Tibial artery (tissue), 4 donors: Measurements from ENCODE around the gene MOXD1.

Experiments used
- DNase-seq, 2 donors: peaks; one replicate each; pipeline ENCODE4 v3.0.0-alpha.2; 2019
- H3K27ac ChIP-seq, 2 donors: fragments of 200-600 bp; sonication (generic) in 1 of 2; 1 replicate in 1 of 2; 2 replicates in 1 of 2; pipeline ENCODE4 v1.5.1; 2018 to 2019; ENCODE audit warnings: mild to moderate bottlenecking in 1 of 2
- H3K27me3 ChIP-seq, 2 donors: fragments of 200-600 bp; sonication (generic) in 1 of 2; one replicate each; pipeline versions ENCODE4 v1.5.1 to v1.6.0; 2016 to 2019
- H3K36me3 ChIP-seq, 3 donors: fragments of 200-600 bp; sonication (generic) in 2 of 3; one replicate each; pipeline ENCODE4 v1.5.1; 2016 to 2019; ENCODE audit warnings: mild to moderate bottlenecking in 2 of 3
- H3K4me1 ChIP-seq, 4 donors: fragments of 200-600 bp; sonication (generic) in 2 of 4; 1 replicate in 3 of 4; 2 replicates in 1 of 4; pipeline ENCODE4 v1.5.1; 2016 to 2019
- H3K4me3 ChIP-seq, 2 donors: fragments of 200-600 bp; sonication (generic) in 1 of 2; 1 replicate in 1 of 2; 2 replicates in 1 of 2; pipeline ENCODE4 v1.5.1; 2018 to 2019; ENCODE audit warnings: mild to moderate bottlenecking in 2 of 2
- H3K9me3 ChIP-seq, 3 donors: fragments of 200-600 bp; sonication (generic) in 1 of 3; one replicate each; pipeline ENCODE4 v1.5.1; 2016 to 2019
- CTCF ChIP-seq, 2 experiments: fragments of 200-600 bp in 1 of 2; fragments of 450-650 bp in 1 of 2; IDR thresholded peaks; one replicate each; pipeline ENCODE4 v1.5.1; 2017 to 2019; ENCODE audit warnings: antibody characterized with exemption in 2 of 2, mild to moderate bottlenecking in 1 of 2, moderate library complexity in 1 of 2
- intact Hi-C: fragments of 100-400 bp; cut with DNase I; formaldehyde crosslinking; loops from one replicate; pipeline ENCODE4 v1.15.0; 2023; ENCODE audit warnings: low total_unique reads

The MOXD1 gene

GRCh38 chr6:132348231-132348630, 53.0 kb downstream of the MOXD1 start:
- Histone ChIP-seq H3K36me3 (no peaks in the 10 kb centered on the region), H3K27me3 (no peaks in the 10 kb centered on the region), H3K4me3 (no peak overlapping the region), H3K4me1 (no peaks in the 10 kb centered on the region), H3K9me3 (peaks cover 0 to 6% (median 6%) of the 10 kb centered on the region in 3 donors), H3K27ac (no peak overlapping the region)
- DNase-seq: no peak
- intact Hi-C loops: no loop called here
- no peak for TF ChIP-seq CTCF (IDR thresholded peaks at IDR 0.05)

- H3K36me3 ChIP-seq: no peaks in the 10 kb centered on the region
Measured at GRCh38 chr6:132344811-132345210, 56.5 kb downstream of the MOXD1 start.

GRCh38 chr6:132341646-132342045, 59.6 kb downstream of the MOXD1 start:
- H3K9me3 ChIP-seq: peaks cover 0 to 6% (median 6%) of the 10 kb centered on the region in 3 donors
- no peak overlapping the region for H3K4me3 ChIP-seq
- peaks cover 0 to 10% (median 4%) of the 10 kb centered on the region in 4 donors for H3K4me1 ChIP-seq
- no peaks in the 10 kb centered on the region for H3K27me3 ChIP-seq
- intact Hi-C loops: no loop called here
- no peak for TF ChIP-seq CTCF (IDR thresholded peaks at IDR 0.05)
- DNase-seq: no peak
- H3K36me3 ChIP-seq: no peaks in the 10 kb centered on the region
- no peak overlapping the region for H3K27ac ChIP-seq

More at GRCh38 chr6:132344811-132345210, 56.5 kb downstream of the MOXD1 start:
- Histone ChIP-seq H3K4me3 (no peak overlapping the region), H3K9me3 (peaks cover 0 to 6% (median 6%) of the 10 kb centered on the region in 3 donors), H3K27me3 (no peaks in the 10 kb centered on the region), H3K27ac (no peak overlapping the region), H3K4me1 (peaks cover 0 to 10% (median 4%) of the 10 kb centered on the region in 4 donors)
- TF ChIP-seq CTCF (IDR thresholded peaks at IDR 0.05): no peak
- intact Hi-C loops: no loop called here
- no peak for DNase-seq

GRCh38 chr6:132334521-132334885, 66.8 kb downstream of the MOXD1 start:
- H3K27me3 ChIP-seq: no peaks in the 10 kb centered on the region
- H3K4me1 ChIP-seq: no peaks in the 10 kb centered on the region
- H3K36me3 ChIP-seq: no peaks in the 10 kb centered on the region
- no peak overlapping the region for H3K4me3 ChIP-seq
- no peaks in the 10 kb centered on the region for H3K9me3 ChIP-seq
- no peak overlapping the region for H3K27ac ChIP-seq
- no peak for TF ChIP-seq CTCF (IDR thresholded peaks at IDR 0.05)
- intact Hi-C loops: no loop called here
- DNase-seq: no peak

- H3K9me3 ChIP-seq: no peaks in the 10 kb centered on the region
- no peaks in the 10 kb centered on the region for H3K27me3 ChIP-seq
- no peak for TF ChIP-seq CTCF (IDR thresholded peaks at IDR 0.05)
- intact Hi-C loops: no loop called here
- no peak overlapping the region for H3K27ac ChIP-seq
- H3K4me3 ChIP-seq: no peak overlapping the region
- H3K4me1 ChIP-seq: no peaks in the 10 kb centered on the region
- DNase-seq: peak in 1 of 2 donors; percentile 30
- no peaks in the 10 kb centered on the region for H3K36me3 ChIP-seq
Measured at GRCh38 chr6:132333639-132334520, 67.4 kb downstream of the MOXD1 start.
